GM19099 (cell line): ENCODE results near the gene PLXNA1.

Experiments
- POLR2A ChIP-seq: IDR thresholded peaks from 3 replicates; pipeline ENCODE4 v1.6.1; 2011; ENCODE audit warnings: low read depth; ENCODE audit not compliant: insufficient read length; ENCODE audit errors: extremely low read depth

Gene PLXNA1

GRCh38 chr3:126997455-126998038 is 14.6 kb downstream of the PLXNA1 start:
- TF ChIP-seq POLR2A: no peak

GRCh38 chr3:126998320-126998719 is 15.4 kb downstream of the PLXNA1 start:
- no peak for TF ChIP-seq POLR2A

- TF ChIP-seq POLR2A: no peak
Observed at GRCh38 chr3:126998728-126999127, 15.8 kb downstream of the PLXNA1 start.

- TF ChIP-seq POLR2A: no peak
Observed at GRCh38 chr3:126999383-126999782, 16.5 kb downstream of the PLXNA1 start.

- TF ChIP-seq POLR2A: no peak
Observed at GRCh38 chr3:127000119-127000518, 17.2 kb downstream of the PLXNA1 start.

- no peak for TF ChIP-seq POLR2A
Observed at GRCh38 chr3:127000761-127001160, 17.8 kb downstream of the PLXNA1 start.

GRCh38 chr3:127001486-127002194 is 18.7 kb downstream of the PLXNA1 start:
- no peak for TF ChIP-seq POLR2A

GRCh38 chr3:127002195-127003174 is 19.6 kb downstream of the PLXNA1 start:
- no peak for TF ChIP-seq POLR2A

GRCh38 chr3:127003175-127003555 is 20.2 kb downstream of the PLXNA1 start:
- no peak for TF ChIP-seq POLR2A

- no peak for TF ChIP-seq POLR2A
Observed at GRCh38 chr3:127003601-127004280, 20.8 kb downstream of the PLXNA1 start.

GRCh38 chr3:127004641-127005397 is 21.9 kb downstream of the PLXNA1 start:
- TF ChIP-seq POLR2A: no peak

- TF ChIP-seq POLR2A: no peak
Observed at GRCh38 chr3:127005864-127006500, 23.1 kb downstream of the PLXNA1 start.

- no peak for TF ChIP-seq POLR2A
Observed at GRCh38 chr3:127006781-127007436, 24.0 kb downstream of the PLXNA1 start.

- TF ChIP-seq POLR2A: no peak
Observed at GRCh38 chr3:127008236-127008635, 25.3 kb downstream of the PLXNA1 start.

GRCh38 chr3:127009531-127009930 is 26.6 kb downstream of the PLXNA1 start:
- TF ChIP-seq POLR2A: no peak
